AG09309 (cell line): Measurements from ENCODE around the gene TMEM175.

Experiments
- DNase-seq: peaks from one replicate; pipeline ENCODE4 v3.0.0-alpha.2; 2010; ENCODE audit warnings: low read depth
- H3K4me3 ChIP-seq: 2 replicates; pipeline ENCODE4 v1.5.1; 2011; ENCODE audit warnings: mild to moderate bottlenecking, low read depth, low read length, moderate library complexity; ENCODE audit not compliant: control insufficient read depth
- TF ChIP-seq, protein P1 (sequence below): IDR thresholded peaks from 2 replicates; pipeline ENCODE4 v1.5.1; 2011; ENCODE audit warnings: mild to moderate bottlenecking, low read depth, low read length, inconsistent platforms; ENCODE audit not compliant: insufficient read depth, control insufficient read depth; ENCODE audit errors: missing control alignments

Gene TMEM175

DNA sequence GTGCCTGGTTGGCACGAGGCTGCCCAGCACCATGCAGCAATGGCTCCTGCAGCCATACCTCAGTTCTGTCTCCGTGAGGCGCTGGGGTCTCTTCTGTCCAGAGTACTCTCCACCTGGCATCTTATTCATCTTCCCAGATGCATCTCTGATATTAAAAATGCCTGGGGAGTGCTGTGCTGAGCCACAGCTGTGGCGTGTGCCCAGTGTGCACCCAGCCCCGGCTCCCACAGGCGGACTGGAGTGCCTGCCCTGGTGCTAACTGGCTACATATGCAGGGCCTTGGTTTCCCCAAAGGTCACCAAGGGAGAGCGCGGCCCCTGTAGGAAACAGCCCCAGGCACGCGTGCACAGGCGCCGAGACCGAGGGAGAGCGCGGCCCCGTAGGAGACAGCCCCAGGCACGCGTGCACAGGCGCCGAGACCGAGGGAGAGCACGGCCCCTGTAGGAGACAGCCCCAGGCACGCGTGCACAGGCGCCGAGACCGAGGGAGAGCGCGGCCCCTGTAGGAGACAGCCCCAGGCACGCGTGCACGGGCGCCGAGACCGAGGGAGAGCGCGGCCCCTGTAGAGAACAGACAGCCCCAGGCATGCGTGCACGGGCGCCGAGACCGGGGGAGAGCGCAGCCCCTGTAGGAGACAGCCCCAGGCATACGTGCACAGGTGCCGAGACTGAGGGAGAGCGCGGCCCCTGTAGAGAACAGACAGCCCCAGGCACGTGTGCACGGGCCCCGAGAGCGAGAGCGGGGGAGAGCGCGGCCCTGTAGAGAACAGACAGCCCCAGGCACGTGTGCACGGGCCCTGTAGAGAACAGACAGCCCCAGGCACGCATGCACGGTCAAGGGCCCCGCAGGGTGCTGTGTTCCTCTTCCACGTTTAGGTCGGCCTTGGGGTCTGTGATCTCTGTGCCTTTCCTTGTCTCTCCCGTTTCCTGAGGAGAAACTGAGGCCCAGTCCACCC, 14.5 kb downstream of the TMEM175 start:
- TF ChIP-seq, protein P1, sequence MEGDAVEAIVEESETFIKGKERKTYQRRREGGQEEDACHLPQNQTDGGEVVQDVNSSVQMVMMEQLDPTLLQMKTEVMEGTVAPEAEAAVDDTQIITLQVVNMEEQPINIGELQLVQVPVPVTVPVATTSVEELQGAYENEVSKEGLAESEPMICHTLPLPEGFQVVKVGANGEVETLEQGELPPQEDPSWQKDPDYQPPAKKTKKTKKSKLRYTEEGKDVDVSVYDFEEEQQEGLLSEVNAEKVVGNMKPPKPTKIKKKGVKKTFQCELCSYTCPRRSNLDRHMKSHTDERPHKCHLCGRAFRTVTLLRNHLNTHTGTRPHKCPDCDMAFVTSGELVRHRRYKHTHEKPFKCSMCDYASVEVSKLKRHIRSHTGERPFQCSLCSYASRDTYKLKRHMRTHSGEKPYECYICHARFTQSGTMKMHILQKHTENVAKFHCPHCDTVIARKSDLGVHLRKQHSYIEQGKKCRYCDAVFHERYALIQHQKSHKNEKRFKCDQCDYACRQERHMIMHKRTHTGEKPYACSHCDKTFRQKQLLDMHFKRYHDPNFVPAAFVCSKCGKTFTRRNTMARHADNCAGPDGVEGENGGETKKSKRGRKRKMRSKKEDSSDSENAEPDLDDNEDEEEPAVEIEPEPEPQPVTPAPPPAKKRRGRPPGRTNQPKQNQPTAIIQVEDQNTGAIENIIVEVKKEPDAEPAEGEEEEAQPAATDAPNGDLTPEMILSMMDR: no peak
- no peak overlapping the region for H3K4me3 ChIP-seq
- no peak for DNase-seq

DNA sequence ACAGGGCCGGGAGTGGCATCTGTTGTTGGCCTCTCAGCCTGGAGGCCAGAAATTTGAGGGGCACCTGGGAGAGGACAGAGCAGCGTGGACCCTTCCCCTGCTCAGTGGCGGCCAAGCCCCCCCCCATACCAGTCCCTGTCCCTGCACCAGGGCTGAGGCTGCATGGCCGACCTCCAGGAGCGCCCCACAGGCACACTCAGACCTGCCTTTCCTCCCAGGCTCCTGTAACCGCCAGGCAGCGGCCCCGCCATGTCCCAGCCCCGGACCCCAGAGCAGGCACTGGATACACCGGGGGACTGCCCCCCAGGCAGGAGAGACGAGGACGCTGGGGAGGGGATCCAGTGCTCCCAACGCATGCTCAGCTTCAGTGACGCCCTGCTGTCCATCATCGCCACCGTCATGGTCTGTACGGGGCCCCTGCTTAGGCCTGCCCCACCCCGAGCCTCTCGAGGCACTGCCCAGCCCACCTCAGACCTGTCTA, 15.3 kb downstream of the TMEM175 start:
- DNase-seq: no peak
- TF ChIP-seq, protein P1: no peak
- no peak overlapping the region for H3K4me3 ChIP-seq

- DNase-seq: no peak
- TF ChIP-seq, protein P1: no peak
- H3K4me3 ChIP-seq: no peak overlapping the region
Observed at GRCh38 chr4:948101-948935, 16.1 kb downstream of the TMEM175 start.

- no peak for DNase-seq
- TF ChIP-seq, protein P1: no peak
- H3K4me3 ChIP-seq: no peak overlapping the region
Observed at GRCh38 chr4:948936-949300, 16.7 kb downstream of the TMEM175 start.

DNA sequence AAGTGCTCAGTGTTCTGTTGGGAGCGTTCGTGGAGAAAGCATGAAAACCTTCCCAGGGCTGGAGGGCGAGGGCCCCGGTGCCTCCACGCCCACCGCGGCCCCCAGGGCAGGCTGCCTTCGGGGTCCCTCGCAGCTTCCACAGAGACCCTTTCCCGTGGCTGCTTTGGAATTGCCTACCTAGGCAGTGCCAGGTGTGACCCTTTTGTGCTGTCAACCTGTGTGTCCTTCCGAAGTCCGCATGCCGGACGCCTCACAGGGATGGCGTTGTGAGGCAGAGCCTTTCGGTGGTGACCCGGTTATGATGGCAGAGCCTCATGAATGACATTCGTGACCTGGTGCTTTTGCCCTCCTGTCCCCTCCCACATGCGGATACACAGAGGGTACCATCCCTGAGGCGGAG, 17.4 kb downstream of the TMEM175 start:
- no peak overlapping the region for H3K4me3 ChIP-seq
- TF ChIP-seq, protein P1: no peak
- no peak for DNase-seq

DNA sequence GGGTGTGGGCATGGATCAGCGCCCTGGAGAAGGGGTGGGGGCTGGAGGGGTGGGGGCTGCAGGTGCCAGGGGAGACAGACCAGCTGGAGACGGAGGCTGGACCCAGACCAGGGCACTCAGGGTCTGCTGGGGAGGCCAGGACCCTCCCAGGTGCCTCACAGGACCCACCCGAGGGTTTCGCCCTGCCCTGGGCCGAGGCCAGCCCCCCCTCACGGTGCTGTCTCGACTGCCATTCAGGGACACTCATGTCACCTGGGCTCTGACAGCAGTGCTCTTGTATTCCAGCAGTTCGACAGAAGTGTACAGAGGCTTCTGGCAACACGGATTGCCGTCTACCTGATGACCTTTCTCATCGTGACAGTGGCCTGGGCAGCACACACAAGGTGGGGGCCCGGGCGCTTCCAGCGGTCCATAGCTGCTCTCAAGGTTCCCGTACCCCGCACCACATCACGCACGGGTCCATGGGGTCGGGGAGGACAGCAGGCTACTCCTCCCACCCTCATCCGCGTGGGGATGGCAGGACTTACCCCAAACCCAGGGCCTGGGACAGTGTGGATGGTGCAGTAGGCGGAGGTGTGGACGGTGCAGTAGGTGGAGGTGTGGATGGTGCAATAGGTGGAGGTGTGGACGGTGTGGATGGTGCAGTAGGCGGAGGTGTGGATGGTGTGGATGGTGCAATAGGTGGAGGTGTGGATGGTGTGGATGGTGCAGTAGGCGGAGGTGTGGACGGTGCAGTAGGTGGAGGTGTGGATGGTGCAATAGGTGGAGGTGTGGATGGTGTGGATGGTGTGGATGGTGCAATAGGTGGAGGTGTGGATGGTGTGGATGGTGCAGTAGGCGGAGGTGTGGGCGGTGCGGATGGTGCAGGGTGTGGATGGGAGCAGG, 18.1 kb downstream of the TMEM175 start:
- TF ChIP-seq, protein P1: no peak
- DNase-seq: no peak
- H3K4me3 ChIP-seq: no peak overlapping the region
